WTC11 (cell line): ENCODE results near the gene CGB7. TPM values are rescaled to one million over a fixed set of nuclear protein-coding genes. Genes with fewer than 3 reads are reported as not detected.
A peak's percentile ranks its signal among the peaks of the same experiment; 100 is the strongest.
"Not testable (repeated sequence)": the region's sequence is repeated elsewhere in the genome, so short reads cannot be mapped to it uniquely, and the experiment has no call there.

ENCODE experiments used
- ATAC-seq: fragments of 200-7000 bp; cut with Tn5 transposase; 2 replicates; pipeline ENCODE4 v1.10.0; 2021; ENCODE audit warnings: mild to moderate bottlenecking, moderate library complexity
- CTCF ChIA-PET: fragments of 300-600 bp; sonication (Branson Sonifier 250); formaldehyde crosslinking; loops from one replicate; lab custom pipeline; 2021; ENCODE audit warnings: antibody characterized with exemption; lab: Charles Lee
- POLR2A ChIA-PET: fragments of 350-600 bp; sonication (Branson Sonifier 250); formaldehyde crosslinking; loops from one replicate; lab custom pipeline; 2021; ENCODE audit warnings: antibody characterized with exemption; lab: Charles Lee
- DNase-seq: peaks from one replicate; pipeline ENCODE4 v3.0.0; 2021; ENCODE audit warnings: low spot score
- H3K27ac Mint-ChIP-seq: 2 replicates; pipeline ENCODE4 v1.8.0; 2021; ENCODE audit warnings: mixed read lengths
- H3K27me3 Mint-ChIP-seq: 2 replicates; pipeline ENCODE4 v1.8.0; 2021; ENCODE audit warnings: low read depth, mild to moderate bottlenecking, moderate library complexity, mixed read lengths
- H3K36me3 Mint-ChIP-seq: 2 replicates; pipeline ENCODE4 v1.8.0; 2021; ENCODE audit warnings: mixed read lengths
- H3K4me1 Mint-ChIP-seq: 2 replicates; pipeline ENCODE4 v1.8.0; 2022; ENCODE audit warnings: mixed read lengths
- H3K4me3 Mint-ChIP-seq: 2 replicates; pipeline ENCODE4 v1.8.0; 2021; ENCODE audit warnings: mild to moderate bottlenecking, moderate library complexity, mixed read lengths
- H3K9me3 Mint-ChIP-seq: 2 replicates; pipeline ENCODE4 v1.8.0; 2021; ENCODE audit warnings: mixed read lengths
- ATF1 ChIP-seq: sonication (generic); formaldehyde crosslinking; IDR thresholded peaks from 2 replicates; pipeline ENCODE4 v1.8.1; 2023; ENCODE audit warnings: mild to moderate bottlenecking, moderate library complexity, missing genetic modification reagents
- ETV6 ChIP-seq: sonication (generic); formaldehyde crosslinking; IDR thresholded peaks from 2 replicates; pipeline ENCODE4 v1.8.1; 2022; ENCODE audit warnings: mild to moderate bottlenecking, missing genetic modification reagents
- FOXP1 ChIP-seq: sonication (generic); formaldehyde crosslinking; IDR thresholded peaks from 2 replicates; pipeline ENCODE4 v1.8.0; 2022; ENCODE audit warnings: missing genetic modification reagents, mild to moderate bottlenecking, moderate library complexity, borderline replicate concordance
- GABPB1 ChIP-seq: sonication (generic); formaldehyde crosslinking; IDR thresholded peaks from 2 replicates; pipeline ENCODE4 v1.8.1; 2023; ENCODE audit warnings: mild to moderate bottlenecking, missing genetic modification reagents
- HMGA2 ChIP-seq: fragments of 250-450 bp; sonication (Bioruptor Pico); IDR thresholded peaks from 2 replicates; pipeline ENCODE4 v1.4.0; 2021; ENCODE audit warnings: mild to moderate bottlenecking, moderate library complexity
- IRF2 ChIP-seq: sonication (generic); formaldehyde crosslinking; IDR thresholded peaks from 2 replicates; pipeline ENCODE4 v1.8.0; 2022; ENCODE audit warnings: low read depth, missing genetic modification reagents, borderline replicate concordance
- JAZF1 ChIP-seq: fragments of 250-450 bp; sonication (Bioruptor Pico); IDR thresholded peaks from 2 replicates; pipeline ENCODE4 v1.9.0; 2021; ENCODE audit warnings: moderate library complexity, mild to moderate bottlenecking, inconsistent platforms
- MYBL2 ChIP-seq: sonication (generic); formaldehyde crosslinking; IDR thresholded peaks from 2 replicates; pipeline ENCODE4 v1.8.1; 2023; ENCODE audit warnings: mild to moderate bottlenecking, moderate library complexity, missing genetic modification reagents
- NFYB ChIP-seq: sonication (generic); formaldehyde crosslinking; conservative IDR thresholded peaks from 2 replicates; pipeline ENCODE4 v1.8.0; 2022; ENCODE audit warnings: low read depth, missing genetic modification reagents
- NR3C1 ChIP-seq: sonication (generic); formaldehyde crosslinking; conservative IDR thresholded peaks from 2 replicates; pipeline ENCODE4 v1.8.1; 2023; ENCODE audit warnings: low read depth, mild to moderate bottlenecking, missing genetic modification reagents
- PRRX2 ChIP-seq: fragments of 250-450 bp; sonication (Bioruptor Pico); IDR thresholded peaks from 2 replicates; pipeline ENCODE4 v1.8.0; 2021; ENCODE audit warnings: mild to moderate bottlenecking
- TEAD4 ChIP-seq: sonication (generic); formaldehyde crosslinking; IDR thresholded peaks from 2 replicates; pipeline ENCODE4 v1.8.0; 2022; ENCODE audit warnings: mild to moderate bottlenecking, missing genetic modification reagents
- TP53 ChIP-seq: sonication (generic); formaldehyde crosslinking; IDR thresholded peaks from 2 replicates; pipeline ENCODE4 v1.8.1; 2023; ENCODE audit warnings: mild to moderate bottlenecking, missing genetic modification reagents
- ZNF121 ChIP-seq: sonication (generic); formaldehyde crosslinking; IDR thresholded peaks from 2 replicates; pipeline ENCODE4 v1.8.0; 2023; ENCODE audit warnings: missing genetic modification reagents
- ZNF138 ChIP-seq: sonication (generic); formaldehyde crosslinking; conservative IDR thresholded peaks from 2 replicates; pipeline ENCODE4 v1.8.1; 2022; ENCODE audit warnings: mild to moderate bottlenecking, moderate library complexity, missing genetic modification reagents
- ZNF232 ChIP-seq: sonication (generic); formaldehyde crosslinking; IDR thresholded peaks from 2 replicates; pipeline ENCODE4 v1.8.0; 2022; ENCODE audit warnings: mild to moderate bottlenecking, missing genetic modification reagents
- ZNF263 ChIP-seq: sonication (generic); formaldehyde crosslinking; IDR thresholded peaks from 2 replicates; pipeline ENCODE4 v1.8.1; 2022; ENCODE audit warnings: low read depth, mild to moderate bottlenecking, moderate library complexity, missing genetic modification reagents
- ZNF317 ChIP-seq: sonication (generic); formaldehyde crosslinking; IDR thresholded peaks from 2 replicates; pipeline ENCODE4 v1.8.1; 2023; ENCODE audit warnings: low read depth, mild to moderate bottlenecking, moderate library complexity, missing genetic modification reagents, borderline replicate concordance
- total RNA-seq: library from RNA; stranded (reverse); gene quantifications from 3 replicates; pipeline ENCODE4 v1.2.3, GENCODE V29; 2021
- TF ChIP-seq, protein P1 (sequence below): fragments of 250-450 bp; sonication (Bioruptor Pico); IDR thresholded peaks from 2 replicates; pipeline ENCODE4 v1.8.0; 2021; ENCODE audit warnings: mild to moderate bottlenecking
- TF ChIP-seq, protein P2 (sequence below): sonication (generic); formaldehyde crosslinking; IDR thresholded peaks from 2 replicates; pipeline ENCODE4 v1.8.0; 2022; ENCODE audit warnings: mild to moderate bottlenecking, missing genetic modification reagents

CGB7 gene
- total RNA-seq, 1 experiment from 2014 or later = 1.6 TPM

DNA sequence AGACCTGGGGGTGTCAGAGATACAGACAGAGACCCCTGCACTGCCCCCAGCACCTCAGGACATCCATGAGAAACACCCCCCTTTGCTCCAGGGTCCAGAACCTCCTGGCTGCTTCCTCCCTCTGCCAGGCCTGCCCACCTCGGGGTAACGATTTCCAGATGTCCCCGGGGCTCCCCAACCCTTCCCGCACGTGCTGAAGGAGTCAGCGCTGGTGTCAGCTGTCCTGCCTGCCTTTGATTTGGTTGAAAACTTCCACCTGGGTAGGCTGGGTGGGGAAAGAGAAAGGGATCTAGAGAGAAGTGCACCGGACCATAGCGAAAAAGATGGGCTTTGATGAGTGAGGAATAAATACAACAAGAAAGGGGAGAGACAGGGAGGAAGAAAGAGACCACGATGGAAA lies 1.5 kb upstream of the CGB7 start:
- Mint-ChIP-seq H3K27me3 (peaks cover 83% of the 10 kb centered on the region), H3K27ac (no peak overlapping the region), H3K4me3 (no peak overlapping the region), H3K4me1 (peaks cover 23% of the 10 kb centered on the region), H3K9me3 (no peaks in the 10 kb centered on the region), H3K36me3 (no peaks in the 10 kb centered on the region)
- DNase-seq = no peak
- ChIA-PET POLR2A (no interaction called here), CTCF (interaction anchor here (1.2 to 1.9 kb wide), 3 partner anchors 27 to 155 kb away, joined by 3 to 23 read pairs (median 3); partner anchors contain the start of genes CGB2, GYS1 and RUVBL2)
- ATAC-seq = no peak
- TF ChIP-seq, protein P1, sequence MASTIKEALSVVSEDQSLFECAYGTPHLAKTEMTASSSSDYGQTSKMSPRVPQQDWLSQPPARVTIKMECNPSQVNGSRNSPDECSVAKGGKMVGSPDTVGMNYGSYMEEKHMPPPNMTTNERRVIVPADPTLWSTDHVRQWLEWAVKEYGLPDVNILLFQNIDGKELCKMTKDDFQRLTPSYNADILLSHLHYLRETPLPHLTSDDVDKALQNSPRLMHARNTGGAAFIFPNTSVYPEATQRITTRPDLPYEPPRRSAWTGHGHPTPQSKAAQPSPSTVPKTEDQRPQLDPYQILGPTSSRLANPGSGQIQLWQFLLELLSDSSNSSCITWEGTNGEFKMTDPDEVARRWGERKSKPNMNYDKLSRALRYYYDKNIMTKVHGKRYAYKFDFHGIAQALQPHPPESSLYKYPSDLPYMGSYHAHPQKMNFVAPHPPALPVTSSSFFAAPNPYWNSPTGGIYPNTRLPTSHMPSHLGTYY (CRISPR knock-in tag) = no peak
- TF ChIP-seq HMGA2 (no peak), TEAD4 (CRISPR knock-in tag) (no peak), ZNF232 (CRISPR knock-in tag) (no peak), ZNF263 (CRISPR knock-in tag) (no peak), PRRX2 (CRISPR knock-in tag) (no peak)

DNA sequence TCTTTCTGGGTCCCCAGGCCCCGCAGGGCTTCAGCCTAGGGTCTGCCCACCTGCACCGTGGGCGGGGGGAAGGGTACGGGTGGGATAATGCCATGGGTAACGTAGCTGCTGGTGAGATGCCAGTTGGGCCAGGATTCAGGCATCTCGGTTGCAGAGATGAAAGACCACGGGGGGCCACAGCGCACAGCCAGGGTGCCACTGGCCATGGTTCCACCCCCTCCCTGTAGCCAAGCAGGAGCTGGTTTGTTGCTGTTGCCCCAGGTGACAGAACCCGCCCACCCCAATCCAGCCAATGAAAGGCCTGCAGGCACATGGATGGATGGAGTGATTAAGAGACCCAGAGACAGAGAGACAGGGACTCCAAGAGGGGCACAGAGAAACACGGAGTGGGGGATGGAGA lies 1.0 kb upstream of the CGB7 start:
- no peak; the same call in 1 of the 2 replicates for ATAC-seq
- peaks cover 18% of the 10 kb centered on the region for H3K4me1 Mint-ChIP-seq
- H3K27ac Mint-ChIP-seq = no peak overlapping the region
- H3K4me3 Mint-ChIP-seq = peak overlapping the region; percentile 71
- TF ChIP-seq JAZF1 (CRISPR knock-in tag) = no peak
- peak; percentile 54 for TF ChIP-seq NFYB (CRISPR knock-in tag)
- CTCF ChIA-PET = interaction anchor here (0.9 to 3.5 kb wide), 6 partner anchors 27 to 155 kb away, joined by 3 to 29 read pairs (median 12); partner anchors contain the start of genes CGB2, GYS1 and RUVBL2
- DNase-seq = peak; percentile 52
- H3K36me3 Mint-ChIP-seq = no peaks in the 10 kb centered on the region
- H3K27me3 Mint-ChIP-seq = peaks cover 84% of the 10 kb centered on the region
- no peaks in the 10 kb centered on the region for H3K9me3 Mint-ChIP-seq
- POLR2A ChIA-PET = no interaction called here

DNA sequence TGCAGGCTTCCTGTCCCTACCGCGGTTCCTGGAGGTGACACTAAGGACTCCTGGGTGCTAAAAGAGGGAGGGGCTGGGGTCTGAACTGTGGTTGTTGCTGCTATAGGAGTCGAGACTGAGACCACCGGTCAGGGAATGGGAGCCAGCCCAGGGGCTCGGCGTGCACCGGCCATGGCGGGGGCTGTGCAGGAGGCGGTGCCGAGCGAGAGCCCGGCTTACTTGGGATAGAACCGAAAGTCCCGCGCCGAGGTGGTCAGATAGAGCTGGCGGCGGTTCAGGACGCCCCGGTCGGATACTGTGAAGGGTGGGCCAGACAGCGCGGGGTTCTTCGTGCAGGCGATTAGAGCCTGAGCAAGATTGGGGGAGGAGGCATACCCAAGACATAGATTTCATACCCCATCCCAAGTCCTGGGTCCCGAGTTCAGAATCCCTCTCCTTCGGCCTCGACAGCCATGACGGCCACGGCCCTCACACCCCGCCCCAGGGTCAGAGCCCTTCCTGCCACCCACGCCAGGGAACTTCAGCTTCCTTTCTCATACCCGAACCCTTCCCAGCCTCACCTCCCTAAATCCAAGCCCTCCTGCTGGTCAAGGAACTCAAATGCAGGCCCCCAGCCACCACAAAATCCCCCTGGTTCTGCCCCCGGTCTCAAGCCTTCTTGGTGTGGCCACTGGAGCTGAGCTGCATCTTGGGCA lies 500 bp downstream of the CGB7 start:
- DNase-seq, H3K36me3 Mint-ChIP-seq, H3K27ac Mint-ChIP-seq, ATAC-seq, H3K9me3 Mint-ChIP-seq: not testable (repeated sequence)
- peak overlapping the region; percentile 71 for H3K4me3 Mint-ChIP-seq
- ChIA-PET CTCF (interaction anchor here (0.6 to 3.5 kb wide), 28 partner anchors 8 to 489 kb away, joined by 3 to 33 read pairs (median 4); partner anchors contain the start of genes CGB2, GYS1, HSD17B14 and KCNA7), POLR2A (interaction anchor here (0.6 to 1.2 kb wide), 4 partner anchors 10 to 208 kb away, joined by 3 to 5 read pairs (median 4); no protein-coding TSS in a partner anchor)
- H3K27me3 Mint-ChIP-seq = peaks cover 77% of the 10 kb centered on the region
- peaks cover 14% of the 10 kb centered on the region for H3K4me1 Mint-ChIP-seq

DNA sequence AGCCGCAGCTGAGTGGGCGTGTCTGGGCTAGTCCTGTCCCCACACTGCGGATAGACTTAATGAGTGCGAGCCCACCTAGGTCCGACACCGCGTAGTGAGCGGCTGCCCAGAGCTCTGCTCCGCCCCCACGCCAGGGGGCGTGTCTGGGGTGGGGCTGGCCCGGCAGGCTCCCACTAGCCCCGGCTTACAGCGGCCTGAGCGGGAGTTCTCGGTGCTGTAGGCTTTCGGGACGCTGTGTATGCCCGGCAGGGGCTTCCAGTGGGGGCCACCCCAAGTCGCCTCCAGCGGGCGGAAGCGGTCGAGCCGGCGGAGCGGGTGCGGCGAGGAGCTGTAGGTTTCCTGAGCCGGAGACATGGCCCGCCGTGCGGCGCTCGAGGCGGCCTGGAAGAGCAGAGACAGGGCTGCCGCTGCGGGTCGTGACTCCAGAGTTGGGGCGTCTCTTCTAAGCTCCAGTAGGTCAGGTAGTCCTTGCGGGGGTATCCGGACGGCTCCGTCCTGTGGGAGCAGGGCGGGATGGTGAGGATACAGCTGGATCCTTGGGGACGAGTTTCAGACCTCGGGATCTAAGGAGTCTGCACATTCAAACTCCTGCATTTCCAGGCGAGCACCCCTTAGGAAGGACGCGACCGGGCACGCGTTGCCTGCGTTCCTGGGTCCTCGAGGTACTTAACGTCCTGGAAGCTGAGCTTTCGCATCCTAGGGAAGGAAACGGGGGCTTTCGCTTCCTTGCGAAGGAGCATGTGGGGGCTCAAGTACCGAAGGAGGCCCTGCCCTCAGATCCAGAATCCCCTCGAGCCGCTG lies 1.2 kb downstream of the CGB7 start:
- H3K9me3 Mint-ChIP-seq = no peaks in the 10 kb centered on the region
- DNase-seq = peak; percentile 76
- ChIA-PET CTCF (interaction anchor here (0.5 to 3.5 kb wide), 27 partner anchors 9 to 278 kb away, joined by 3 to 33 read pairs (median 4); partner anchors contain the start of genes CGB2, GYS1, HSD17B14 and KCNA7), POLR2A (interaction anchor here (0.6 to 0.7 kb wide), 3 partner anchors 74 to 209 kb away, joined by 4 to 5 read pairs (median 4); no protein-coding TSS in a partner anchor)
- peaks cover 76% of the 10 kb centered on the region for H3K27me3 Mint-ChIP-seq
- H3K4me3 Mint-ChIP-seq = peak overlapping the region; percentile 71
- no peak overlapping the region for H3K27ac Mint-ChIP-seq
- no peaks in the 10 kb centered on the region for H3K36me3 Mint-ChIP-seq
- peaks cover 14% of the 10 kb centered on the region for H3K4me1 Mint-ChIP-seq
- peak; percentile 82 for ATAC-seq
- TF ChIP-seq ETV6 (CRISPR knock-in tag) (peak; percentile 54; the same call in 1 of the 2 replicates), NR3C1 (CRISPR knock-in tag) (no peak), FOXP1 (no peak), MYBL2 (CRISPR knock-in tag) (peak; percentile 16; the same call in 1 of the 2 replicates), PRRX2 (CRISPR knock-in tag) (no peak), TP53 (CRISPR knock-in tag) (no peak), ZNF317 (CRISPR knock-in tag) (no peak), ZNF263 (CRISPR knock-in tag) (no peak), GABPB1 (CRISPR knock-in tag) (no peak), ATF1 (no peak), IRF2 (CRISPR knock-in tag) (no peak), ZNF121 (no peak), ZNF138 (CRISPR knock-in tag) (no peak)
- TF ChIP-seq, protein P2, sequence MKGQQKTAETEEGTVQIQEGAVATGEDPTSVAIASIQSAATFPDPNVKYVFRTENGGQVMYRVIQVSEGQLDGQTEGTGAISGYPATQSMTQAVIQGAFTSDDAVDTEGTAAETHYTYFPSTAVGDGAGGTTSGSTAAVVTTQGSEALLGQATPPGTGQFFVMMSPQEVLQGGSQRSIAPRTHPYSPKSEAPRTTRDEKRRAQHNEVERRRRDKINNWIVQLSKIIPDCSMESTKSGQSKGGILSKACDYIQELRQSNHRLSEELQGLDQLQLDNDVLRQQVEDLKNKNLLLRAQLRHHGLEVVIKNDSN (CRISPR knock-in tag) = no peak
- TF ChIP-seq, protein P1 (CRISPR knock-in tag) = no peak
